ENCODE data around the gene TRABD2B. TPM values are rescaled to one million over a fixed set of nuclear protein-coding genes. Genes with fewer than 3 reads are reported as not detected.

TRABD2B gene
- total and polyA plus RNA-seq, 7 donors: 0.08 to 0.76 (median 0.42) TPM

DNA sequence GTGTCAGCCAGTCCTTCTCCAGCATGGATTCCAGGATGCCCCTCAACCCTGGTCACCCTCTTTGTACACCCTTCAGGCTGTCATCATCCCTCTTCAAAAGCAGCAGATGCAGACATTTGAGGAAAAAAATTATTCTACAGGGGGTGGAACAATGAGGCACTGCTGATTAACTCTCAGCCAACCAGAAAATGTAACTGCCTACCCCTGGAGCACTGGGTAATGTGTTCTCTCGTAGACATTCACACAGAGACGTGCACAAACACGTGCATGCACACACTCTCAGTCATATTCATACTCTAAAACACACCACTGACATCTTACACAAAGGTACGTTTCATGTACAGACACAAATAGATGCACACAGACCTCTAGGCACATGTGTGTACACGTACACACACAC, 175.4 kb downstream of the TRABD2B start:
- DNase-seq (no peak), ATAC-seq (no peak)
- H3K4me3 ChIP-seq: no peak overlapping the region
- 79 to 85% (median 85%) methylated on average over 5 of the region's 5 CpGs for WGBS, 3 donors
- TF ChIP-seq, protein P1, sequence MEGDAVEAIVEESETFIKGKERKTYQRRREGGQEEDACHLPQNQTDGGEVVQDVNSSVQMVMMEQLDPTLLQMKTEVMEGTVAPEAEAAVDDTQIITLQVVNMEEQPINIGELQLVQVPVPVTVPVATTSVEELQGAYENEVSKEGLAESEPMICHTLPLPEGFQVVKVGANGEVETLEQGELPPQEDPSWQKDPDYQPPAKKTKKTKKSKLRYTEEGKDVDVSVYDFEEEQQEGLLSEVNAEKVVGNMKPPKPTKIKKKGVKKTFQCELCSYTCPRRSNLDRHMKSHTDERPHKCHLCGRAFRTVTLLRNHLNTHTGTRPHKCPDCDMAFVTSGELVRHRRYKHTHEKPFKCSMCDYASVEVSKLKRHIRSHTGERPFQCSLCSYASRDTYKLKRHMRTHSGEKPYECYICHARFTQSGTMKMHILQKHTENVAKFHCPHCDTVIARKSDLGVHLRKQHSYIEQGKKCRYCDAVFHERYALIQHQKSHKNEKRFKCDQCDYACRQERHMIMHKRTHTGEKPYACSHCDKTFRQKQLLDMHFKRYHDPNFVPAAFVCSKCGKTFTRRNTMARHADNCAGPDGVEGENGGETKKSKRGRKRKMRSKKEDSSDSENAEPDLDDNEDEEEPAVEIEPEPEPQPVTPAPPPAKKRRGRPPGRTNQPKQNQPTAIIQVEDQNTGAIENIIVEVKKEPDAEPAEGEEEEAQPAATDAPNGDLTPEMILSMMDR (IDR thresholded peaks at IDR 0.05): no peak
- no peaks in the 10 kb centered on the region for H3K36me3 ChIP-seq (ENCODE audit: insufficient read depth in 1 of 2, low read depth in 1 of 2)
- H3K9me3 ChIP-seq: no peaks in the 10 kb centered on the region
- no peaks in the 10 kb centered on the region for H3K4me1 ChIP-seq
- no peaks in the 10 kb centered on the region for H3K27me3 ChIP-seq (ENCODE audit: insufficient read depth in 3 of 3, low read length in 2 of 3)
- intact Hi-C loops (cut with DNase I): no loop called here
- H3K27ac ChIP-seq: no peak overlapping the region

DNA sequence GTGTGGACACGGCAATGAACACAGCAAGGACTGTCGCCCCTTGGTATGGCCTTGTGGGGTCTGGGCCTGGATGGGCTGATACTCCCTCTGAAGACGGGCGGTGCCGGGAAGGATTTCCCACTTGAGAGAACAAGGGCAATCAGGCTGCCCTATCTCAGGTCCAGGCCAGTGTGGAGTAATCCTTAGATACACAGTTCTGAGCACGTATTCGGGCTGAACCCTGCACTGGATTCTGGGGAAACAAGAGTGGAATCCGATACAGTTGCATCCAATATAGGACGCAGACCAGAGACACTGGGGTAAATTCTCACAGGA, 177.7 kb downstream of the TRABD2B start:
- 84 to 89% (median 84%) methylated on average over 9 of the region's 9 CpGs for WGBS, 3 donors
- no peak for ATAC-seq
- peak in 1 of 2 donors; percentile 15 for DNase-seq
- Histone ChIP-seq H3K27me3 (ENCODE audit: insufficient read depth in 3 of 3, low read length in 2 of 3) (no peaks in the 10 kb centered on the region), H3K4me3 (no peak overlapping the region), H3K36me3 (ENCODE audit: insufficient read depth in 1 of 2, low read depth in 1 of 2) (no peaks in the 10 kb centered on the region), H3K4me1 (no peaks in the 10 kb centered on the region), H3K27ac (no peak overlapping the region), H3K9me3 (no peaks in the 10 kb centered on the region)
- TF ChIP-seq, protein P1 (IDR thresholded peaks at IDR 0.05): no peak
- intact Hi-C loops (cut with DNase I): no loop called here

- no peaks in the 10 kb centered on the region for H3K9me3 ChIP-seq
- no peaks in the 10 kb centered on the region for H3K4me1 ChIP-seq
- intact Hi-C loops (cut with DNase I): no loop called here
- no peak overlapping the region for H3K4me3 ChIP-seq
- H3K36me3 ChIP-seq (ENCODE audit: insufficient read depth in 1 of 2, low read depth in 1 of 2): no peaks in the 10 kb centered on the region
- no peak overlapping the region for H3K27ac ChIP-seq
- DNase-seq (peak in 1 of 2 donors; percentile 15), ATAC-seq (no peak)
- no peaks in the 10 kb centered on the region for H3K27me3 ChIP-seq (ENCODE audit: insufficient read depth in 3 of 3, low read length in 2 of 3)
- WGBS, 3 donors: 84 to 89% (median 86%) methylated on average over 20 of the region's 20 CpGs
- TF ChIP-seq, protein P1 (IDR thresholded peaks at IDR 0.05): no peak
Measured at GRCh38 chr1:47818682-47819573, 178.3 kb downstream of the TRABD2B start.

- no peak for ATAC-seq
- no peaks in the 10 kb centered on the region for H3K27me3 ChIP-seq (ENCODE audit: insufficient read depth in 3 of 3, low read length in 2 of 3)
- WGBS, 3 donors: 93 to 97% (median 94%) methylated on average over 15 of the region's 15 CpGs
- DNase-seq: peak in 1 of 2 donors; percentile 23
- no peak overlapping the region for H3K27ac ChIP-seq
- H3K9me3 ChIP-seq: no peaks in the 10 kb centered on the region
- intact Hi-C loops (cut with DNase I): no loop called here
- H3K4me3 ChIP-seq: no peak overlapping the region
- H3K36me3 ChIP-seq (ENCODE audit: insufficient read depth in 1 of 2, low read depth in 1 of 2): no peaks in the 10 kb centered on the region
- no peaks in the 10 kb centered on the region for H3K4me1 ChIP-seq
- TF ChIP-seq, protein P1 (IDR thresholded peaks at IDR 0.05): no peak
Measured at GRCh38 chr1:47817861-47818260, 179.3 kb downstream of the TRABD2B start.

Data from psoas muscle (tissue), 8 donors.